Smooth muscle cell (in vitro differentiated cells): Measurements from ENCODE around the gene NECAB3. TPM values are rescaled to one million over a fixed set of nuclear protein-coding genes. Genes with fewer than 3 reads are reported as not detected.

ENCODE experiments used
- DNase-seq: peaks from one replicate; lab custom pipeline; 2025; ENCODE audit not compliant: unreplicated experiment; lab: John Stamatoyannopoulos, UW
- H2AFZ ChIP-seq: fragments of 200-600 bp; sonication (generic); 2 replicates; pipeline ENCODE4 v1.6.0; 2016; ENCODE audit warnings: antibody characterized with exemption, low read depth, mild to moderate bottlenecking
- H3F3A ChIP-seq: fragments of 200-600 bp; sonication (generic); 2 replicates; pipeline ENCODE4 v1.6.0; 2017; ENCODE audit warnings: antibody characterized with exemption, low read depth
- H3K27ac ChIP-seq: fragments of 200-600 bp; sonication (generic); 2 replicates; pipeline ENCODE4 v1.5.1; 2016; ENCODE audit warnings: low read depth, mild to moderate bottlenecking
- H3K27me3 ChIP-seq: fragments of 200-600 bp; sonication (generic); 2 replicates; pipeline ENCODE4 v1.6.1; 2016; ENCODE audit warnings: low read depth, mild to moderate bottlenecking
- H3K36me3 ChIP-seq: fragments of 200-600 bp; sonication (generic); 2 replicates; pipeline ENCODE4 v1.5.1; 2016; ENCODE audit warnings: low read depth
- H3K4me1 ChIP-seq: fragments of 200-600 bp; sonication (generic); 2 replicates; pipeline ENCODE4 v1.5.1; 2016; ENCODE audit warnings: low read depth
- H3K4me2 ChIP-seq: fragments of 200-600 bp; sonication (generic); 2 replicates; pipeline ENCODE4 v1.6.0; 2016; ENCODE audit warnings: mild to moderate bottlenecking
- H3K4me3 ChIP-seq: fragments of 200-600 bp; sonication (generic); 2 replicates; pipeline ENCODE4 v1.5.1; 2016; ENCODE audit warnings: mild to moderate bottlenecking
- H3K79me2 ChIP-seq: fragments of 200-600 bp; sonication (generic); 2 replicates; pipeline ENCODE4 v1.6.0; 2016; ENCODE audit warnings: low read depth, mild to moderate bottlenecking
- H3K9ac ChIP-seq: fragments of 200-600 bp; sonication (generic); 2 replicates; pipeline ENCODE4 v1.6.0; 2016; ENCODE audit warnings: low read depth
- H3K9me3 ChIP-seq: fragments of 200-600 bp; sonication (generic); replicated peaks from 2 replicates; pipeline ENCODE4 v1.5.1; 2016; ENCODE audit warnings: low read depth
- H4K20me1 ChIP-seq: fragments of 200-600 bp; sonication (generic); 2 replicates; pipeline ENCODE4 v1.6.0; 2016; ENCODE audit warnings: low read depth
- CTCF ChIP-seq: fragments of 200-600 bp; sonication (generic); IDR thresholded peaks from 2 replicates; pipeline ENCODE4 v1.5.1; 2017; ENCODE audit warnings: borderline replicate concordance, mild to moderate bottlenecking, antibody characterized with exemption; ENCODE audit not compliant: insufficient read depth, poor library complexity, severe bottlenecking
- WGBS: methylation state at CpG from one replicate; pipeline ENCODE4 v1.1.7; 2016; ENCODE audit warnings: low lambda C conversion rate; 5-methylcytosine and 5-hydroxymethylcytosine counted together
- polyA plus RNA-seq: library from polyadenylated mRNA; unstranded; fragments of >200 nt; fragmentation: Nextera tagmentation; extraction: Ambion mirVana; gene quantifications from 2 replicates; pipeline ENCODE4 v1.2.1, GENCODE V29; 2016
- total RNA-seq: library from RNA; depleted of rRNA; stranded (reverse); fragments of >200 nt; gene quantifications from 2 replicates; pipeline ENCODE4 v1.2.3, GENCODE V29; 2014

The NECAB3 gene
- total RNA-seq (20.3 and 37.6 TPM in 2 replicates), polyA plus RNA-seq (24.9 and 25.8 TPM in 2 replicates)

- Histone ChIP-seq H3K9me3 (no peaks in the 10 kb centered on the region), H3K27ac (peak within 1 kb of the TSS; percentile 52), H3K27me3 (no peaks in the 10 kb centered on the region), H3K4me3 (peak within 1 kb of the TSS; percentile 98), H3F3A (peaks cover 13% of the 10 kb centered on the region), H4K20me1 (peaks cover 21% of the 10 kb centered on the region), H3K4me2 (peak within 1 kb of the TSS; percentile 100), H3K9ac (peak within 1 kb of the TSS; percentile 87), H2AFZ (peak within 1 kb of the TSS; percentile 98), H3K36me3 (no peaks in the 10 kb centered on the region), H3K79me2 (peaks cover 19% of the 10 kb centered on the region), H3K4me1 (peaks cover 26% of the 10 kb centered on the region)
- TF ChIP-seq CTCF: no peak
- DNase-seq: peak; percentile 64
- WGBS: 5% methylated on average over 28 of the region's 73 CpGs
Measured at GRCh38 chr20:33674294-33675135, at the start of gene NECAB3. Gene NECAB3 (minus strand): TSS chr20:33674428. CDS start chr20:33674352, 76 bp downstream.

- H3F3A ChIP-seq: no peaks in the 10 kb centered on the region
- H3K27ac ChIP-seq: no peak overlapping the region
- no peaks in the 10 kb centered on the region for H3K36me3 ChIP-seq
- no peaks in the 10 kb centered on the region for H3K4me1 ChIP-seq
- no peak for TF ChIP-seq CTCF
- WGBS: 98% methylated on average over 11 of the region's 11 CpGs
- no peaks in the 10 kb centered on the region for H3K27me3 ChIP-seq
- H2AFZ ChIP-seq: no peak overlapping the region
- no peak overlapping the region for H3K9ac ChIP-seq
- no peak overlapping the region for H3K4me2 ChIP-seq
- no peaks in the 10 kb centered on the region for H3K79me2 ChIP-seq
- no peaks in the 10 kb centered on the region for H3K9me3 ChIP-seq
- no peak overlapping the region for H3K4me3 ChIP-seq
- no peaks in the 10 kb centered on the region for H4K20me1 ChIP-seq
- DNase-seq: no peak
Measured at GRCh38 chr20:33721391-33722140, 47.3 kb upstream of the NECAB3 start.

- no peaks in the 10 kb centered on the region for H3K4me1 ChIP-seq
- H4K20me1 ChIP-seq: no peaks in the 10 kb centered on the region
- no peak within 1 kb of the TSS for H3K27ac ChIP-seq
- no peaks in the 10 kb centered on the region for H3K36me3 ChIP-seq
- no peak within 1 kb of the TSS for H3K9ac ChIP-seq
- TF ChIP-seq CTCF: no peak
- WGBS: 44% methylated on average over 46 of the region's 46 CpGs
- peak within 1 kb of the TSS; percentile 85 for H3K4me2 ChIP-seq
- no peaks in the 10 kb centered on the region for H3K27me3 ChIP-seq
- H3K9me3 ChIP-seq: no peaks in the 10 kb centered on the region
- H2AFZ ChIP-seq: peak within 1 kb of the TSS; percentile 90
- DNase-seq: peak; percentile 27
- H3K79me2 ChIP-seq: no peaks in the 10 kb centered on the region
- peak within 1 kb of the TSS; percentile 67 for H3K4me3 ChIP-seq
- H3F3A ChIP-seq: no peaks in the 10 kb centered on the region
Measured at GRCh38 chr20:33719989-33720709, 45.9 kb upstream of the NECAB3 start, which contains the start of gene PXMP4. Gene PXMP4 (minus strand): TSS chr20:33720310. CDS start chr20:33720207, 103 bp downstream.
